ENCODE data around the gene RGS7. TPM values are rescaled to one million over a fixed set of nuclear protein-coding genes. Genes with fewer than 3 reads are reported as not detected.
"Not testable (repeated sequence)": the region's sequence is repeated elsewhere in the genome, so short reads cannot be mapped to it uniquely, and the experiment has no call there.

Gene RGS7
- total RNA-seq, 4 donors from 2014 or later, result 0.39 TPM; not detected in 3

- intact Hi-C loops (cut with DNase I), result no loop called here
- TF ChIP-seq, protein P1, sequence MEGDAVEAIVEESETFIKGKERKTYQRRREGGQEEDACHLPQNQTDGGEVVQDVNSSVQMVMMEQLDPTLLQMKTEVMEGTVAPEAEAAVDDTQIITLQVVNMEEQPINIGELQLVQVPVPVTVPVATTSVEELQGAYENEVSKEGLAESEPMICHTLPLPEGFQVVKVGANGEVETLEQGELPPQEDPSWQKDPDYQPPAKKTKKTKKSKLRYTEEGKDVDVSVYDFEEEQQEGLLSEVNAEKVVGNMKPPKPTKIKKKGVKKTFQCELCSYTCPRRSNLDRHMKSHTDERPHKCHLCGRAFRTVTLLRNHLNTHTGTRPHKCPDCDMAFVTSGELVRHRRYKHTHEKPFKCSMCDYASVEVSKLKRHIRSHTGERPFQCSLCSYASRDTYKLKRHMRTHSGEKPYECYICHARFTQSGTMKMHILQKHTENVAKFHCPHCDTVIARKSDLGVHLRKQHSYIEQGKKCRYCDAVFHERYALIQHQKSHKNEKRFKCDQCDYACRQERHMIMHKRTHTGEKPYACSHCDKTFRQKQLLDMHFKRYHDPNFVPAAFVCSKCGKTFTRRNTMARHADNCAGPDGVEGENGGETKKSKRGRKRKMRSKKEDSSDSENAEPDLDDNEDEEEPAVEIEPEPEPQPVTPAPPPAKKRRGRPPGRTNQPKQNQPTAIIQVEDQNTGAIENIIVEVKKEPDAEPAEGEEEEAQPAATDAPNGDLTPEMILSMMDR (IDR thresholded peaks at IDR 0.05), result no peak
- TF ChIP-seq POLR2A (IDR thresholded peaks at IDR 0.05), result no peak
- Histone ChIP-seq H3K27me3 (no peaks in the 10 kb centered on the region), H3K36me3 (no peaks in the 10 kb centered on the region), H3K4me3 (replicated peaks in 1 of 3) (no peak overlapping the region), H3K27ac (no peak overlapping the region), H3K4me1 (no peaks in the 10 kb centered on the region), H3K9me3 (no peaks in the 10 kb centered on the region)
- DNase-seq, result no peak
- 77 to 83% methylated on average over 6 of the region's 6 CpGs for WGBS, 2 donors
Measured at GRCh38 chr1:240794046-240794843, 562.8 kb downstream of the RGS7 start.

DNA sequence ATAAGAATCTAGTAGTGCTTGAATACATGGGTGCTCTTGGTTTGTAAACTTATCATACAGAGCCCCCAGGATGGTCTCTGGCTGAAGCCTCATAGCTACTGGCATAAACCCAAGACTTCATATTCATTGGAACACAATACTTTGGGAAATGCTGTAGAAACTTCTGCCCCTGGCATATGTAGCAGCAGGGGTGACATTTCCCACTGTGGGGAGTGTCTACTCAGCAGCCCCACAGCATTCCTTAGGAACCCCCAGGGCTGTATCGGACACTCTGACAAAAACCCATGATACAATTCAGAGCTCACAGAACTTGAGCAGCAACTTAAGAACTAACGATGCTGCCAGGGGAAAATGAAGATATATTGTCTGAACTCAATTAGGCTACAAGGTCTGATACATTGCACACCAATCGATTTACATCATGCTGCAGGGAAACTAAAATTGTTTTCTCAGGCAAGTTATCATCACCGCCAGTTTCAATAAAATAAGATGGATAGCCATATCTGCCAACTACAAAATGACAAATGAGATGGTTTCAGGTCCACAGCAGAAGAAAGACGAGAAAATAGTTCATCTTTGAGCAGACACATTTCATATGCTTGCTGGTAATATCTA is 564.0 kb downstream of the RGS7 start:
- no peak for DNase-seq
- no peaks in the 10 kb centered on the region for H3K4me1 ChIP-seq
- H3K4me3 ChIP-seq (replicated peaks in 1 of 3), result no peak overlapping the region
- intact Hi-C loops (cut with DNase I), result no loop called here
- TF ChIP-seq, protein P1 (IDR thresholded peaks at IDR 0.05), result no peak
- no peaks in the 10 kb centered on the region for H3K36me3 ChIP-seq
- no peak overlapping the region for H3K27ac ChIP-seq
- no peaks in the 10 kb centered on the region for H3K9me3 ChIP-seq
- H3K27me3 ChIP-seq, result no peaks in the 10 kb centered on the region
- 68 to 84% methylated on average over 5 of the region's 5 CpGs for WGBS, 2 donors

DNA sequence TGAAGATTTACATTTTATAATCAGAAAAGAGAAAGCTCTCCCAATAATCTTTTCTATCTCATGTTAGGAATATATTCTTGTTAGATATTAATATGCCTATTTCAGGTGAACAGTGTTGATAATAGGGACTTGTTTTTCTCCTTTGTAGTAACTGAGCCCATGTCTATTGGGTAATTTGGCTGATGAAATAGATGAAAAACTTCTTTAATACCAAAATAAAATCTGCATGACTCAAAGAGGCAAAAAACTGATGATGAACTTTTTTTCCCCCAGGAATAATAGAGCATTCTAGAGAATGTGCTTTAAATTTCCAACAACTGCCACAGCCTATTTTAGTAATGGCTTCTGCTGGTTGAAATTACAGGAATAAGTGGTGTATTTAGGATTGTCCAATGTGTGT is 566.1 kb downstream of the RGS7 start:
- Histone ChIP-seq H3K36me3 (no peaks in the 10 kb centered on the region), H3K4me3 (replicated peaks in 1 of 3) (no peak overlapping the region), H3K9me3 (no peaks in the 10 kb centered on the region), H3K27ac (no peak overlapping the region), H3K4me1 (no peaks in the 10 kb centered on the region), H3K27me3 (no peaks in the 10 kb centered on the region)
- no peak for TF ChIP-seq POLR2A (IDR thresholded peaks at IDR 0.05)
- TF ChIP-seq, protein P1 (IDR thresholded peaks at IDR 0.05), result no peak
- DNase-seq, result no peak
- intact Hi-C loops (cut with DNase I), result no loop called here

GRCh38 chr1:240786880-240787279 is 570.1 kb downstream of the RGS7 start:
- no peak overlapping the region for H3K4me3 ChIP-seq (replicated peaks in 1 of 3)
- WGBS, 2 donors, result 54 to 61% methylated on average over 1 of the region's 1 CpG
- H3K27ac ChIP-seq, result no peak overlapping the region
- no peaks in the 10 kb centered on the region for H3K27me3 ChIP-seq
- H3K9me3 ChIP-seq, result no peaks in the 10 kb centered on the region
- DNase-seq, result no peak
- no peaks in the 10 kb centered on the region for H3K36me3 ChIP-seq
- no peaks in the 10 kb centered on the region for H3K4me1 ChIP-seq
- TF ChIP-seq, protein P1 (IDR thresholded peaks at IDR 0.05), result no peak
- no peak for TF ChIP-seq POLR2A (IDR thresholded peaks at IDR 0.05)
- intact Hi-C loops (cut with DNase I), result no loop called here

- Histone ChIP-seq H3K4me3 (replicated peaks in 1 of 3) (no peak overlapping the region), H3K27ac (no peak overlapping the region), H3K4me1 (no peaks in the 10 kb centered on the region), H3K9me3 (no peaks in the 10 kb centered on the region), H3K36me3 (no peaks in the 10 kb centered on the region), H3K27me3 (no peaks in the 10 kb centered on the region)
- 78 to 80% methylated on average over 2 of the region's 2 CpGs for WGBS, 2 donors
- intact Hi-C loops (cut with DNase I), result no loop called here
- no peak for DNase-seq
- no peak for TF ChIP-seq POLR2A (IDR thresholded peaks at IDR 0.05)
- TF ChIP-seq, protein P1 (IDR thresholded peaks at IDR 0.05), result no peak
Measured at GRCh38 chr1:240784776-240785175, 572.2 kb downstream of the RGS7 start.

DNA sequence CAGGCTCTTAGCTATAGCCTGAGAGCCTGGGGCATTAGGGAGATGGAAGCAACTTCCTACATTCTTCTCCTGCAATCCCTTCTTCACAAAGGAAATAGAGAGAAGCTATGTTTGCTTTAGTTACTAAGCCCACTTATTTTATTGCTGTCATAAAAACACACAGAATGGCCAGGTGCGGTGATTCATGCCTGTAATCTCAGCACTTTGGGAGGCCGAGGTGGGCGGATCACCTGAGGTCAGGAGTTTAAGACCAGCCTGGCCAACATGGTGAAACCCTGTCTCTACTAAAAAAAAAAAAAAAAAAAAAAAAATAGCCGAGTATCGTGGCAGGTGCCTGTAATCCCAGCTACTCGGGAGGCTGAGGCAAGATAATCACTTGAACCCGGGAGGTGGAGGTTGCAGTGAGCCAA is 573.3 kb downstream of the RGS7 start:
- 73 to 84% methylated on average over 7 of the region's 7 CpGs for WGBS, 2 donors
- H3K27me3 ChIP-seq; H3K4me3 ChIP-seq (replicated peaks in 1 of 3); H3K27ac ChIP-seq; intact Hi-C loops (cut with DNase I); H3K4me1 ChIP-seq; DNase-seq; H3K9me3 ChIP-seq; H3K36me3 ChIP-seq: not testable (repeated sequence)

Data from thyroid gland (tissue), 4 donors.